RWPE1 (cell line): ENCODE measurements around the gene AJAP1.

Experiments used
- CTCF ChIA-PET: fragments of 350-600 bp; sonication (Branson Sonifier 250); formaldehyde crosslinking; extraction: SDS; loops from one replicate; lab custom pipeline; 2021; lab: Yijun Ruan, JAX
- POLR2A ChIA-PET: fragments of 400-600 bp; formaldehyde crosslinking; extraction: SDS; loops from one replicate; lab custom pipeline; 2020; ENCODE audit warnings: antibody characterized with exemption; ENCODE audit not compliant: low non-redundant PET; lab: Yijun Ruan, JAX
- DNase-seq: peaks from one replicate; pipeline ENCODE4 v3.0.0; 2012; ENCODE audit warnings: low spot score
- H3K27ac ChIP-seq: fragments of 450-650 bp; 2 replicates; pipeline ENCODE4 v1.5.1; 2017
- CTCF ChIP-seq: fragments of 450-650 bp; conservative IDR thresholded peaks from 2 replicates; pipeline ENCODE4 v1.5.1; 2017; ENCODE audit warnings: low read depth, mild to moderate bottlenecking

The AJAP1 gene

GRCh38 chr1:4725416-4725815 lies 71.0 kb downstream of the AJAP1 start:
- no peak for TF ChIP-seq CTCF
- ChIA-PET POLR2A (no interaction called here), CTCF (interaction anchor here (0.7 kb wide), 1 partner anchor 149 kb away, joined by 3 read pairs; no protein-coding TSS in a partner anchor)
- no peak overlapping the region for H3K27ac ChIP-seq
- DNase-seq: no peak

GRCh38 chr1:4726620-4727341 lies 72.4 kb downstream of the AJAP1 start:
- no peak for TF ChIP-seq CTCF
- DNase-seq: no peak
- H3K27ac ChIP-seq: no peak overlapping the region
- POLR2A ChIA-PET: no interaction called here
- CTCF ChIA-PET: no interaction called here

- H3K27ac ChIP-seq: no peak overlapping the region
- no peak for DNase-seq
- CTCF ChIA-PET: no interaction called here
- TF ChIP-seq CTCF: no peak
- POLR2A ChIA-PET: no interaction called here
Observed at GRCh38 chr1:4728319-4729089, 74.1 kb downstream of the AJAP1 start.

- CTCF ChIA-PET: no interaction called here
- H3K27ac ChIP-seq: no peak overlapping the region
Observed at GRCh38 chr1:4729090-4729471, 74.7 kb downstream of the AJAP1 start.

GRCh38 chr1:4730078-4730477 lies 75.7 kb downstream of the AJAP1 start:
- no peak for TF ChIP-seq CTCF
- no peak overlapping the region for H3K27ac ChIP-seq
- POLR2A ChIA-PET: no interaction called here
- CTCF ChIA-PET: no interaction called here
- DNase-seq: no peak

More at GRCh38 chr1:4729090-4729471, 74.7 kb downstream of the AJAP1 start:
- no peak for DNase-seq
- POLR2A ChIA-PET: no interaction called here
- no peak for TF ChIP-seq CTCF

GRCh38 chr1:4733446-4734177 lies 79.2 kb downstream of the AJAP1 start:
- DNase-seq: no peak
- ChIA-PET POLR2A (no interaction called here), CTCF (no interaction called here)
- TF ChIP-seq CTCF: no peak
- no peak overlapping the region for H3K27ac ChIP-seq
